HG02623 (cell line): ENCODE results near the gene DCAF11.

Source experiments
- ATAC-seq: cut with Tn5 transposase; IDR thresholded peaks from one replicate; pipeline ENCODE4 v1.9.1; 2021; ENCODE audit warnings: moderate library complexity; ENCODE audit not compliant: unreplicated experiment

DCAF11 gene

GRCh38 chr14:24116128-24116814 is 1.7 kb downstream of the DCAF11 start:
- no peak for ATAC-seq

- no peak for ATAC-seq
These were observed 2.6 kb downstream of the DCAF11 start for GRCh38 chr14:24117179-24117578.

- ATAC-seq, result no peak
These were observed 5.1 kb downstream of the DCAF11 start for GRCh38 chr14:24119691-24120090.

- ATAC-seq, result no peak
These were observed 6.6 kb downstream of the DCAF11 start for GRCh38 chr14:24121210-24121609.

- no peak for ATAC-seq
These were observed 7.8 kb downstream of the DCAF11 start for GRCh38 chr14:24122416-24122815.

DNA sequence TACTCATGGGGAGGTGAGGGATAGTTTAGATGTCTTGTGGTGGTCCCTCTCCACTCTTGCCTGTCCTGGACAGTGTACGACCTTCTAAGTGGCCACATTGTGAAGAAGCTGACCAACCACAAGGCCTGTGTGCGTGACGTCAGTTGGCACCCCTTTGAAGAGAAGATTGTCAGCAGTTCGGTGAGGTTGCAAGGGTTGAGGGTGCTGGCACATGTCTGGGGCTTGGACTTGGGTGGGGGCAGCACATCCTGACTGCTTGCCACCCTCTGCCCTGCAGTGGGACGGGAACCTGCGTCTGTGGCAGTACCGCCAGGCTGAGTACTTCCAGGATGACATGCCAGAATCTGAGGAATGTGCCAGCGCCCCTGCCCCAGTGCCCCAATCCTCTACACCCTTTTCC is 8.3 kb downstream of the DCAF11 start:
- no peak for ATAC-seq

DNA sequence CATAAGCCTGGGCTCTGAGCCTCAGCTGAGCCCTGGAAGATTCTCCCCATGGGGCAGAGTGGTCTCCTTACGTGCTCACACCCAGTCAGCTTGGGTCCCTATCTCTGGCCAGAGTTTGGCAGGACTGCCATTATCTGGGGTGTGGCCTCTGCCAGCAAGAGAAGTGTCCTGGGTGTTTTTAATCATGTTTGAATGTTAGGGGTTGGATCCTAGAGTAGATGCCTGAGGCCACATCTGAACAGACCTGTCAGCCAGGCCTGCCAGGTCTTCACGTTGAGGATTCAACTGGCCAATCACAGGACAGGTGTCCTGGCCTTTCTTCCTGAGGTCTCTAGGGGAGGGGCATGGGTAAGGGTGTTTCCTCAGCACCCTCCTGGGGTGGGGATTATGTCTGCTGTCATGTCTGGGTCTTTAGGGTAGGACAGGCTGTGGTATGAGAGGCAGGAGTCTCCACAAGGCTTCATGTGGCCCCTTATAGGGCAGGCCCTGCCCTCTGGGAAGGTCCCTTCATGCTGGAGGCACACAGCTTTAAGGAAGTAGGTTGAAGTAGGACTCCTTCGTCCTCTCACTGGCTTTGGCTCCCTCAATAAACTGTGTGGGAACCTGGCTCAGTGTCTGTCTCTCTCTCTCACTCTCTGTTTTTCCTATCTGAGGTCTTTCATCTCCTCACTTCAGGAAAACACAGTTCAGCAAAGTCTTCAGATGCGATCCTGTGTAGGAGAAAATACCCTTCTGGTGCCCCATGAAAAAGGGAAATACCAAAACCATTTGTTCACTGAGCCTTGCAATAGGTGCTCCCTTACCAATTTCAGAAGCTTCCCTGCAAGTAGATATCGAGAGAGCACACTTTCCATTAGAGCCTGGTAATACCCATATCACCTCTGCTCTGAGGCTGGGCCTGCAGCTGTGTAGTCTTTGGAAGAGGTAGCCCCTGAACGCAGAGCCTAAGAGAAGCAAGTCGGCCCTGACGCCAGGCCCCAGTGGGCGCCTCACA is 9.1 kb downstream of the DCAF11 start:
- no peak for ATAC-seq

- no peak for ATAC-seq
These were observed 12.4 kb downstream of the DCAF11 start for GRCh38 chr14:24126939-24127338.

DNA sequence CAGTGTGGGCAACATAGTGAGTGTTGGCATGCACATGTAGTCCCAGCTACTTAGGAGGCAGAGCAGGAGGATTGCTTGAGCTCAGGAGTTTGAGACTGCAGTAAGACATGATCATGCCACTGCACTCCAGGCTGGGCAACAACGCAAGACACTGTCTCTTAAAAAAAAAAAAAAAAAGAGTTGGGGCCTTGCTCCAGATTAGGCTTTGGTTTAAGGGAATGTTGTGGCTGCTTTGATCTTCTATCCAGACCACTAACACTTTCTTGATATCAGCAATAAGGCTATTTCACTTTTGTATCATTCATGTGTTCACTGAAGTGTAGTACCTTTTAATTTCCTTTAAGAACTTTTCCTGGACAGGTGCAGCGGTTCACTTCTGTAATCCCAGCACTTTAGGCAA is 13.1 kb downstream of the DCAF11 start:
- no peak for ATAC-seq

GRCh38 chr14:24129410-24129998 is 14.9 kb downstream of the DCAF11 start:
- ATAC-seq, result no peak

- ATAC-seq, result no peak
These were observed 15.8 kb downstream of the DCAF11 start, which contains the start of gene FITM1 for GRCh38 chr14:24130380-24130716. Gene FITM1, plus strand, starts transcription at chr14:24130659. Its CDS starts 905 bp downstream, at chr14:24131564.

DNA sequence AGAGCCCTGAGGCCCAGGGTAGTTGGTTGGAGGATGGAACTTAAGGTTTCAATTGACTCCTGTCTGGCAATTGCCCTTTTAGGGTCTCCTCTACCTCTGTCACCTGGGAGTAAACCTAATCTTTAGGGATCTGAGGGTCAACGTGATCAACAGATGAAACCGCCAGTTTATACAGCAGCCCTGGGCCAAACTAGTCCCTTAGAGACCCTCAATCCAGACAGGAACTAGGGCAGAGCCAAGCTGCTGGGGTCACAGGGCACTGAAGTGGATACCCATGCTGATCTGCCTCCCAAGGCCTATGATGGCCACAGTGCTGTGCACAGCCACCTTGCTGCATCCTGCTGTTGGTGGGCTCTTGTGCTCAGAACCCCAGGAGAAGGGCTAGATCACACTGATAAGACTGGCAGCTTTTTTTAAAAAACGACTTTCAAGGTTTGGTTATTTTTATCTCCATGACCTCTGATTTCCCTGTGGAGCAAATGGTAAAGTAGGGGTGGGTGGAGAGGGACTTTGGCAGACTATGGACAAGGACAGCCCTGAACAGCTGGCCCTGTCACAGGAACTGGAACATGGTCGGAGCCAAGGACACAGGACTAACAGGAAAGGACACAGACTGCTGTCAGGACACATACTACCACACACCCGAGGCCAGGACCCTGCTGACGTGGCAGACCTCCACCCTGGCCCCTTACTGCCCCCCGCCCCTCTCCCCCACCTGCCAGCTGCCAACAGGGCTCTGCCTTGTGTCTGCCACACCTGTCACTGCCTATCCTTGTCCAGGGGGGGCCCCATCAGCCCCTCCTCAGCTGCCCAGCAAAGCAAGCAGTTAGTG is 16.4 kb downstream of the DCAF11 start:
- no peak for ATAC-seq

DNA sequence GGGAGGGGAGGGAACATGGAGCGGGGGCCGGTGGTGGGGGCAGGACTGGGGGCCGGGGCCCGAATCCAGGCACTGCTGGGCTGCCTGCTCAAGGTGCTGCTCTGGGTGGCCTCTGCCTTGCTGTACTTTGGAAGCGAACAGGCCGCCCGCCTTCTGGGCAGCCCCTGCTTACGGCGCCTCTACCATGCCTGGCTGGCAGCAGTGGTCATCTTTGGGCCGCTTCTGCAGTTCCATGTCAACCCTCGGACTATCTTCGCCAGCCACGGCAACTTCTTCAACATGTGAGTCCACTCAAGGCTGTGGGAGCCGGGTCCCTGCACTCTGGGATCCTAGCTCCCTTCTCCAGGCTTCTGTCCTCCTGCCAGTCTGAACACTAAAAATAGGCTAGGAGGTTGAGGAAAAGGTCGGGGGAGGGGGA is 17.0 kb downstream of the DCAF11 start:
- ATAC-seq, result no peak

GRCh38 chr14:24132061-24132685 is 17.6 kb downstream of the DCAF11 start:
- no peak for ATAC-seq

DNA sequence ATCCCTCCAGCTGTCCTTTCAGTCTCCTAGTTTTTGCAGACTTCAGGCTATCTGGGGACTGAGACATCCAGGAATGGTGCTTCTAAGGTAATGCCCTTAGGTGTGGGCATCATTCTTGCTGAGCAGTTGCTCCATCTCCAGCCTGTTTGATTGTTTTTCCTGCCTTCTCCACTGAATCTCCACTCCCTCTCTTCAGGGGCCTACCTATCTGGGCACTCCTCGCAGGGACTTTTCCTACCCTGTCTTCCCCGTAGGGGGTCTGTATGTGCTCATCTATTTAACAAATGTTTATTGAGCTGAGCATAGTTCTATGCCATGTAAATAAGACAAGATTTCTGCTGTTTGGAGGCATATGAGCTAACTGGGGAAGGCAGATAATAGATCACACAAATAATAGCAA is 18.4 kb downstream of the DCAF11 start:
- ATAC-seq, result no peak

- ATAC-seq, result no peak
These were observed 19.2 kb downstream of the DCAF11 start for GRCh38 chr14:24133735-24134134.

DNA sequence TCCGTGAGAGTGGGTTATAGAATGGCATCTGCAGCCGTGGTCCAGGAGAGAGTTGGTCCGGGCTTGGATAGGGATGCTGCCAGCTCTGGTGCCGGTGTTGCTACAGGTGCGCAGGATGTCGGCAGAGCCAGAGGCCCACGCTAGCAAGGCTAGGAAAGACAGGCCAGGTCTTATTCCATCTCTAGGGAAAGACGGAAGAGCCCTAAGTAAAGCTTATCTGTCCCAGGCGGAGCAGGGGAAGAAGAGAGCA is 20.9 kb downstream of the DCAF11 start:
- peak; percentile 4 for ATAC-seq

DNA sequence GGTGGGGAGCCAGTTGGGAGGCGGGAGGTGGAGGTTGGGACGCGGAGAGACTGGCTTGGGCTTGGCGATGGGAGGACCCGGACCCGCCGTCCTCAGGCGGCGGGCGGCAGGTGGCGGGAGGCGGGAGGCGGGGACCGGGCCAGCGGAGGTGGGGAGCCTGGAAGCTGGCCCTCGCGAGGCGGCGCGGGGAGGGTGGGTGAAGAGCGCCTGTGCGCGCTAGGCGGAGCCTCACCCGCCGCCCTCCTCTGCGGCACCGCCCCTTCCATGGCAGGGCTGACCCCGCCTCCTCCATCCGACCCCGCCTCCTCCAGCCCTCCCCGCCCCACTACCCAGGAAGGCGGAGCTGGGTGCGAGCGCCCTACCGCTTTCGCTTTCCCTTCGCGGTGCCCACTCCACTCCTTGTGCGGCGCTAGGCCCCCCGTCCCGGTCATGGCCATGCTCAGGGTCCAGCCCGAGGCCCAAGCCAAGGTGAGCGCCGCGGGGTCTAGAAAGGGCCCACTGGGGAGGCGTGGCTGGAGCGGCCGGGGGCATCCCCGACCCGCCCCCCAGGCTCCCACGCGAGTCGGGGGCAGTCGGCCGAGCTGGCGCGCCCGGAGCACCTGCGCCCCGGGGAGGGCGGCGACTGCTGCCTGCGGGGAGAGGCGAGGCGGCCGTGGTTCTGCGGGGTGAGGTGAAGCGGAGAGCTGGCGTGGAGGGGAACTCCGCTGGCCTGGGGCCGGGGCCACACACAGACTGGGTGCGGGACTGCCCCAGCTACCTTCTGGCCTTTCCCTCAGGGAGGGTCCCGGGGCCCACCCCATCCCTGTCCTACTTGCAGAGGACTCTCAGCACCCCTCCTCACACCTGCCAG is 21.5 kb downstream of the DCAF11 start, which contains the start of gene PSME1:
PSME1 (plus strand) TSS at position 361 of the 850 bp plus-strand sequence; CDS start at position 430, 69 bp downstream.
- ATAC-seq, result peak; percentile 80

DNA sequence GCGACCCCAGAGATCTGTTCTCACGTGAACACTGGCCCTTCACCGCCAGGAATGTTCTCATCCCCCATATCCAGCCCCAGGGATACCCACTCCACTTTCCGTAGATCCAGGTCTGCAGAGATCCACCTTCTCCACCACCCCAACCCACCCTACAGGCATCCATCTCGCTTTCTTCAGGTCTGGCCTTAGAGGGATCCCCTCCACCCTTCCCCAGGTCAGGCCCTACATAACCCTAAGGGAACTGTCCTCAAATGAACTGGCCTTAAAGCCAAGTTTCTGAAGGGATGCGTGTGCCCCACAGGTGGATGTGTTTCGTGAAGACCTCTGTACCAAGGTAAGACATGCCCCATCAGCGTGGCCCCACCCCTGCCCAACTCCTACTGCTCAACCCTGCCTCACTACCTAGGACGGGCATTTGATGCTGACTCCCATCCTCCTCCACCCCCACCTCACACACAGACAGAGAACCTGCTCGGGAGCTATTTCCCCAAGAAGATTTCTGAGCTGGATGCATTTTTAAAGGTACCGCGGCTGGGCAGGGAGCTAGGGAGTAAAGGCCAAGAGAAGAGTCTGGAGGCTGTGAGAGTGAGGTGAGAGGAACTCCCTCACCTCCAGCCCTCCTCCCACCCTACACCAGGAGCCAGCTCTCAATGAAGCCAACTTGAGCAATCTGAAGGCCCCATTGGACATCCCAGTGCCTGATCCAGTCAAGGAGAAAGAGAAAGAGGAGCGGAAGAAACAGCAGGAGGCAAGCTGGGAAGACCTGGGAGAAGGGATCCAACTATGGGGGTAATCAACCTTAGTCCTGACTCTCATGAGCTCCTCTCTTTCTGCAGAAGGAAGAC is 22.3 kb downstream of the DCAF11 start:
- ATAC-seq, result no peak
